ENCODE data around the gene UBL5. TPM values are rescaled to one million over a fixed set of nuclear protein-coding genes. Genes with fewer than 3 reads are reported as not detected.
A peak's percentile ranks its signal among the peaks of the same experiment; 100 is the strongest.

Gene UBL5
- polyA plus RNA-seq, 2 of the 4 experiments (the other 2 are of a cell fraction): 460 to 519 TPM

DNA sequence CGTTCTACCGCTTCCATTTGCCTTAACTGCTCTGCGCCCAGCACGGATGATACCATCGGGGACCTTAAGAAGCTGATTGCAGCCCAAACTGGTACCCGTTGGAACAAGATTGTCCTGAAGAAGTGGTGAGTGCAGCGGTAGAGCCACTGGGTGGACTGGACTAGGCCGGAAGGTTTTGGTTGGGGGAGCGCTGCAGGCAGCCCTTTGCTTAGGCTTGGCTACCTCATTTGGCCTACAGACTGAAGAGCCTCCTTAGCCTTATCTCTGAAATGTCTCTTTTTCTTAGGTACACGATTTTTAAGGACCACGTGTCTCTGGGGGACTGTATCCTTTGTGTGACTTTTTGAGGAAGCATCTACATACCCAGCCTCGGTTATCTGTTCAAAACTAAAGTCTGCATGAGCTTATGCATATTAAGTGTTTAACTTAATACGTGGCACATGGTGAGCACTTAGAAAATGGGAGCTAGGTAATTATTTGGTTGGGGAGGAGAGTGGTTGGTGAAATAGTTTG, 889 bp downstream of the UBL5 start:
- TF ChIP-seq, protein P1, sequence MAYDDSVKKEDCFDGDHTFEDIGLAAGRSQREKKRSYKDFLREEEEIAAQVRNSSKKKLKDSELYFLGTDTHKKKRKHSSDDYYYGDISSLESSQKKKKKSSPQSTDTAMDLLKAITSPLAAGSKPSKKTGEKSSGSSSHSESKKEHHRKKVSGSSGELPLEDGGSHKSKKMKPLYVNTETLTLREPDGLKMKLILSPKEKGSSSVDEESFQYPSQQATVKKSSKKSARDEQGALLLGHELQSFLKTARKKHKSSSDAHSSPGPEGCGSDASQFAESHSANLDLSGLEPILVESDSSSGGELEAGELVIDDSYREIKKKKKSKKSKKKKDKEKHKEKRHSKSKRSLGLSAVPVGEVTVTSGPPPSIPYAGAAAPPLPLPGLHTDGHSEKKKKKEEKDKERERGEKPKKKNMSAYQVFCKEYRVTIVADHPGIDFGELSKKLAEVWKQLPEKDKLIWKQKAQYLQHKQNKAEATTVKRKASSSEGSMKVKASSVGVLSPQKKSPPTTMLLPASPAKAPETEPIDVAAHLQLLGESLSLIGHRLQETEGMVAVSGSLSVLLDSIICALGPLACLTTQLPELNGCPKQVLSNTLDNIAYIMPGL (CRISPR knock-in tag; IDR thresholded peaks at IDR 0.05; ENCODE audit: borderline replicate concordance): no peak
- TF ChIP-seq HEYL (CRISPR knock-in tag; IDR thresholded peaks at IDR 0.05) (no peak), SREBF2 (IDR thresholded peaks at IDR 0.05) (no peak), MAZ (IDR thresholded peaks at IDR 0.05; ENCODE audit: borderline replicate concordance, low read depth, low read length) (no peak), RFX5 (IDR thresholded peaks at IDR 0.05) (no peak), EHF (CRISPR knock-in tag; IDR thresholded peaks at IDR 0.05) (no peak), EP300 (IDR thresholded peaks at IDR 0.05) (no peak), MYC (IDR thresholded peaks at IDR 0.05; ENCODE audit: borderline replicate concordance, low read length) (no peak), POLR2AphosphoS2 (conservative IDR thresholded peaks at IDR 0.05; ENCODE audit: low read length) (no peak), CHD2 (IDR thresholded peaks at IDR 0.05; ENCODE audit: low read length, partially characterized antibody) (no peak), CBX8 (IDR thresholded peaks at IDR 0.05) (no peak), ESRRA (IDR thresholded peaks at IDR 0.05; ENCODE audit: borderline replicate concordance, low read length) (no peak), FOSB (CRISPR knock-in tag; IDR thresholded peaks at IDR 0.05) (no peak), NR3C1 (IDR thresholded peaks at IDR 0.05) (no peak)
- TF ChIP-seq, protein P2, sequence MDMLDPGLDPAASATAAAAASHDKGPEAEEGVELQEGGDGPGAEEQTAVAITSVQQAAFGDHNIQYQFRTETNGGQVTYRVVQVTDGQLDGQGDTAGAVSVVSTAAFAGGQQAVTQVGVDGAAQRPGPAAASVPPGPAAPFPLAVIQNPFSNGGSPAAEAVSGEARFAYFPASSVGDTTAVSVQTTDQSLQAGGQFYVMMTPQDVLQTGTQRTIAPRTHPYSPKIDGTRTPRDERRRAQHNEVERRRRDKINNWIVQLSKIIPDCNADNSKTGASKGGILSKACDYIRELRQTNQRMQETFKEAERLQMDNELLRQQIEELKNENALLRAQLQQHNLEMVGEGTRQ (IDR thresholded peaks at IDR 0.05): no peak
- TF ChIP-seq, protein P3, sequence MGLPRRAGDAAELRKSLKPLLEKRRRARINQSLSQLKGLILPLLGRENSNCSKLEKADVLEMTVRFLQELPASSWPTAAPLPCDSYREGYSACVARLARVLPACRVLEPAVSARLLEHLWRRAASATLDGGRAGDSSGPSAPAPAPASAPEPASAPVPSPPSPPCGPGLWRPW (IDR thresholded peaks at IDR 0.05): no peak
- no peak; a peak in 1 of 6 replicates for ATAC-seq
- Histone ChIP-seq H3K27ac (peak overlapping the region; percentile 86 to 91), H3K4me2 (peak overlapping the region; percentile 95), H3K4me3 (peak overlapping the region; percentile 67), H3K4me1 (peaks cover 9% of the 10 kb centered on the region; the same call in 2 of the 3 replicates), H3K9me3 (no peaks in the 10 kb centered on the region)
- FAIRE-seq: no peak
- WGBS (ENCODE audit: missing lambda C conversion rate): 41% methylated on average over 13 of the region's 13 CpGs
- POLR2A ChIA-PET: interaction anchor here (0.5 to 2.0 kb wide), 2 partner anchors 10 to 63 kb away, joined by 5 to 11 read pairs; partner anchors contain the start of gene FBXL12
- DNase-seq (ENCODE audit: low read depth in 1 of 2, low spot score in 1 of 2): no peak
- CTCF ChIA-PET: interaction anchor here (0.6 kb wide), 1 partner anchor 55 kb away, joined by 4 read pairs; no protein-coding TSS in a partner anchor

DNA sequence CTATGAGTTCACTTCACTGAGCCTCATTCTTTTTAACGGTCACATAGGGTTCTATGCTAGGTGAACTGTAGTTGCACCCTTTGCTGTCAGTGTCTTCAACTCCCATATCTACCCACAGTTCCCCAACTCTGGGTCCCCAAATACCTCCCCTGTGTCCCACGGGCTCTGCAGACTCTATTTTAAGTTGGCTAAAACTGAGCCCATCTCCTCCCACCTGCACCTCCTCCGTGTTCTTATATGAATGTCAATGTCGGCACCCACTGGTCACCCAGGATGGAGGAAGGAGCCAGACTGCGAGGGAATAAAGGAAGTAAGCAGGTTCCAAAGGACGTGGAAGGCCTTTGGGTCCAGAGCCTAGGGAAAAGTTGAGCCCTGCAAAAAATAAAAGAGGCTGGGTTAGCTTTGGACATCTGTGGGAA, 6.6 kb downstream of the UBL5 start:
- WGBS (ENCODE audit: missing lambda C conversion rate): 67% methylated on average over 6 of the region's 6 CpGs
- peak overlapping the region; percentile 87; the same call in 1 of the 3 replicates for H3K4me3 ChIP-seq
- POLR2A ChIA-PET: no interaction called here

DNA sequence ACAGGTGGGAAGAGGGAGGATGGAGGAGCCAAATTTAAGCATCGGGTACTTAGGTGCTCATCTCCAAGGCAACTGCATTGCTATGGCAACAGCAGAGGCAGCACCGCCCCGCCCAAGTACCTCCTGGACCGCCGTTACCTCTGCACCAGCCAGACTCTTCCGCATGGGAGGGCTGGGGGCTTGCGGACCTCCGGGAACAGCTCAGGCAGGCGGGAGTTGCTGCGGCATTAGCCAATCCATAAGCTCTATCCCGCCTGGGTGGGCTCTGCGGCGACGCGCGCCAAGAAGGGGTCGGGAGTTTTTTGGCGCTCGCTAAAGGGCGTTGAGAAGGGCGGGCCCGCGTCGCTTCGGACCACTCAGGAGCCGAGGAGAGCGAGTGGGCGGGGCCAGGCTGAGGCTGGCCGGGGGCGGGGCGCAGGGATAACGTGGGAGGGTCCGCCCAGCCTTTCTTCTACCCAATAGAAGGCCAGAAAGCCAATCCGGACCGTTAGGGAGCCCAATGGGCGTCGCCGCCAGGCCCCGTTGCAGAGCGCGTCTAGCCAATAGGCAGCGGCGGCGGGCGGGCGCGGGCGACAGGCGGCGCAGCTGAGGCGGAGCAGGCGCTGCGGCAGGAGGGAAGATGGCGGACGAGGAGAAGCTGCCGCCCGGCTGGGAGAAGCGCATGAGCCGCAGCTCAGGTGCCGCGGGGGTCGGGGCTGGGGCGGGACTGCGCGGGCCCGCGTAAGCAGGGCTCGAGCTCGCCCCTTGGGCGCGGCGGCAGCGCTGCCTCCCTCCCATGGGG, 7.2 kb downstream of the UBL5 start, which contains the start of gene PIN1:
PIN1 (plus strand) TSS at position 593 of the 781 bp plus-strand sequence; CDS start at position 620, 27 bp downstream.
- 0% methylated on average over 1 of the region's 73 CpGs for WGBS (ENCODE audit: missing lambda C conversion rate)
- DNase-seq (ENCODE audit: low read depth in 1 of 2, low spot score in 1 of 2) (peak; percentile 88 to 96), FAIRE-seq (no peak), ATAC-seq (peak; percentile 96 to 99)
- TF ChIP-seq RCOR1 (IDR thresholded peaks at IDR 0.05; ENCODE audit: low read depth, low read length) (no peak), HDAC2 (IDR thresholded peaks at IDR 0.05) (0 out of 2 replicates have a peak, but pooled peaks have one; percentile 8), CHD4 (IDR thresholded peaks at IDR 0.05; ENCODE audit: borderline replicate concordance) (no peak), RFX5 (IDR thresholded peaks at IDR 0.05) (peak; percentile 68), CEBPB (IDR thresholded peaks at IDR 0.05) (no peak), PHF8 (IDR thresholded peaks at IDR 0.05; ENCODE audit: borderline replicate concordance, low read depth) (peak; percentile 23; the same call in 1 of the 2 replicates), POLR2A (IDR thresholded peaks at IDR 0.05; ENCODE audit: low read length) (peak; percentile 61)
- TF ChIP-seq, protein P4, sequence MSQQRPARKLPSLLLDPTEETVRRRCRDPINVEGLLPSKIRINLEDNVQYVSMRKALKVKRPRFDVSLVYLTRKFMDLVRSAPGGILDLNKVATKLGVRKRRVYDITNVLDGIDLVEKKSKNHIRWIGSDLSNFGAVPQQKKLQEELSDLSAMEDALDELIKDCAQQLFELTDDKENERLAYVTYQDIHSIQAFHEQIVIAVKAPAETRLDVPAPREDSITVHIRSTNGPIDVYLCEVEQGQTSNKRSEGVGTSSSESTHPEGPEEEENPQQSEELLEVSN (IDR thresholded peaks at IDR 0.05; ENCODE audit: borderline replicate concordance, low read depth): peak; percentile 37; the same call in 1 of the 2 replicates
- ChIA-PET POLR2A (interaction anchor here (0.9 to 1.8 kb wide), 2 partner anchors 7 to 16 kb away, joined by 3 to 7 read pairs; partner anchors contain the start of genes FBXL12 and UBL5), CTCF (interaction anchor here (1.0 to 1.4 kb wide), 3 partner anchors 10 to 81 kb away, joined by 3 to 4 read pairs (median 3); no protein-coding TSS in a partner anchor)
- Histone ChIP-seq H3K4me3 (peak within 1 kb of the TSS; percentile 87), H3K4me1 (peaks cover 8% of the 10 kb centered on the region), H3K9me3 (no peaks in the 10 kb centered on the region), H3K4me2 (peak within 1 kb of the TSS; percentile 94), H3K27ac (peak within 1 kb of the TSS; percentile 87 to 98)

More for the DNA sequence above, 6.6 kb downstream of the UBL5 start:
- Histone ChIP-seq H3K4me2 (no peak overlapping the region), H3K9me3 (no peaks in the 10 kb centered on the region), H3K27ac (no peak overlapping the region), H3K4me1 (peaks cover 8% of the 10 kb centered on the region)
- no peak for FAIRE-seq
- DNase-seq (ENCODE audit: low read depth in 1 of 2, low spot score in 1 of 2): no peak
- CTCF ChIA-PET: interaction anchor here (1.0 to 1.4 kb wide), 3 partner anchors 10 to 82 kb away, joined by 3 to 4 read pairs (median 3); no protein-coding TSS in a partner anchor
- TF ChIP-seq NR3C1 (IDR thresholded peaks at IDR 0.05): no peak
- TF ChIP-seq KDM1A (IDR thresholded peaks at IDR 0.05; ENCODE audit: low read depth): peak; percentile 96
- 0 out of 2 replicates have a peak, but pooled peaks have one; percentile 61 for TF ChIP-seq HDAC2 (IDR thresholded peaks at IDR 0.05)
- ATAC-seq: peak in 1 of 2 experiments; percentile 8; a peak in 1 of 6 replicates
